C4-2B (cell line): ENCODE results near the gene P2RX1.

Experiments used
- CTCF ChIP-seq: fragments of 450-650 bp; conservative IDR thresholded peaks from 2 replicates; pipeline ENCODE4 v1.5.1; 2017; ENCODE audit warnings: mild to moderate bottlenecking
- ZFX ChIP-seq: fragments of 450-650 bp; IDR thresholded peaks from 2 replicates; pipeline ENCODE4 v1.6.1; 2017

- TF ChIP-seq CTCF (no peak), ZFX (no peak)
Observed at GRCh38 chr17:3911271-3912053, 4.8 kb downstream of the P2RX1 start.
